Measurements from ENCODE around the gene DNER. TPM values are rescaled to one million over a fixed set of nuclear protein-coding genes. Genes with fewer than 3 reads are reported as not detected.
"Not testable (repeated sequence)": the region's sequence is repeated elsewhere in the genome, so short reads cannot be mapped to it uniquely, and the experiment has no call there.

DNER gene
- total and polyA plus RNA-seq, 8 donors, result 0.06 to 2.4 (median 1.9) TPM

GRCh38 chr2:229511524-229511923, 202.8 kb downstream of the DNER start:
- Histone ChIP-seq H3K9me3 (no peaks in the 10 kb centered on the region), H3K4me3 (no peak overlapping the region), H3K27ac (no peak overlapping the region), H3K4me1 (no peaks in the 10 kb centered on the region), H3K36me3 (no peaks in the 10 kb centered on the region), H3K27me3 (no peaks in the 10 kb centered on the region)
- TF ChIP-seq CTCF (IDR thresholded peaks at IDR 0.05), result no peak
- intact Hi-C loops (cut with DNase I), result no loop called here
- ATAC-seq (no peak), DNase-seq (no peak)

GRCh38 chr2:229506699-229507098, 207.7 kb downstream of the DNER start:
- H3K9me3 ChIP-seq; intact Hi-C loops (cut with DNase I); H3K36me3 ChIP-seq; H3K4me1 ChIP-seq; H3K27me3 ChIP-seq; DNase-seq; ATAC-seq; H3K4me3 ChIP-seq; H3K27ac ChIP-seq: not testable (repeated sequence)

GRCh38 chr2:229501051-229501794, 213.1 kb downstream of the DNER start:
- DNase-seq (no peak), ATAC-seq (no peak)
- Histone ChIP-seq H3K27me3 (no peaks in the 10 kb centered on the region), H3K9me3 (peaks cover 0 to 12% of the 10 kb centered on the region in 2 donors), H3K27ac (no peak overlapping the region), H3K4me3 (no peak overlapping the region), H3K36me3 (no peaks in the 10 kb centered on the region), H3K4me1 (no peaks in the 10 kb centered on the region)
- intact Hi-C loops (cut with DNase I), result no loop called here
- TF ChIP-seq CTCF (IDR thresholded peaks at IDR 0.05), result no peak

- DNase-seq (no peak), ATAC-seq (no peak)
- no peak for TF ChIP-seq CTCF (IDR thresholded peaks at IDR 0.05)
- Histone ChIP-seq H3K9me3 (peaks cover 0 to 4% of the 10 kb centered on the region in 2 donors), H3K36me3 (no peaks in the 10 kb centered on the region), H3K4me1 (no peaks in the 10 kb centered on the region), H3K4me3 (no peak overlapping the region), H3K27me3 (no peaks in the 10 kb centered on the region), H3K27ac (no peak overlapping the region)
- intact Hi-C loops (cut with DNase I), result no loop called here
Measured at GRCh38 chr2:229492034-229492433, 222.3 kb downstream of the DNER start.

- no peak for TF ChIP-seq CTCF (IDR thresholded peaks at IDR 0.05)
- Histone ChIP-seq H3K4me1 (no peaks in the 10 kb centered on the region), H3K27ac (no peak overlapping the region), H3K4me3 (no peak overlapping the region), H3K36me3 (no peaks in the 10 kb centered on the region), H3K9me3 (peaks cover 0 to 4% of the 10 kb centered on the region in 2 donors), H3K27me3 (no peaks in the 10 kb centered on the region)
- ATAC-seq (no peak), DNase-seq (no peak)
- intact Hi-C loops (cut with DNase I), result no loop called here
Measured at GRCh38 chr2:229490167-229490566, 224.2 kb downstream of the DNER start.

GRCh38 chr2:229489016-229489415, 225.3 kb downstream of the DNER start:
- Histone ChIP-seq H3K27me3 (no peaks in the 10 kb centered on the region), H3K4me1 (no peaks in the 10 kb centered on the region), H3K9me3 (peaks cover 0 to 4% of the 10 kb centered on the region in 2 donors), H3K27ac (no peak overlapping the region), H3K4me3 (no peak overlapping the region), H3K36me3 (no peaks in the 10 kb centered on the region)
- TF ChIP-seq CTCF (IDR thresholded peaks at IDR 0.05), result no peak
- DNase-seq (no peak), ATAC-seq (no peak)
- intact Hi-C loops (cut with DNase I), result no loop called here
